HG02763 (cell line): Measurements from ENCODE around the gene WNK1.
"Not testable (repeated sequence)": the region's sequence is repeated elsewhere in the genome, so short reads cannot be mapped to it uniquely, and the experiment has no call there.

Experiments
- ATAC-seq: cut with Tn5 transposase; IDR thresholded peaks from one replicate; pipeline ENCODE4 v1.9.1; 2021; ENCODE audit warnings: mild to moderate bottlenecking, moderate library complexity; ENCODE audit not compliant: unreplicated experiment

WNK1 gene

DNA sequence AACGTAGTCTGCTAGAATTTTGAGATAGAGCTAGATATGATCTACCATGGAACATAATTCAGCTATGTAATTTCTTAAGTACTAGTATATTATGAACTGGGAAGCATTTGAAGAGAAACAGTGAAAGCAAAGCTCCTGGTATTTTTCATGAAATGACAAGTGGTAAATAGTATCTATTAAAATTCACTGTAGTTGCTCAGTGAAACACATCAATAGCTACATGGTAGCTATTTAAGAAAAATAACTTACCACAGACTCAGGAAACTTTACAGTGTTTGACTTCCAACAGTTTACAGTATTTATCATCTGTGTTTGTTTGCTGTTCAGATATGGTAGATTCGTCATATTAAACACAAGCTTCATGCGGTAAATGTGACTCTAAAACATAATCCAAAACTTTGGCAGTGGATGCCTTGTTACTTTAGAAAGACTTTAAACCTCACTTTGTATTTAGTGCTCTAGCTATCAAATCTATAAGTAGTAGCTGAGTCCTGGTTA lies 25.2 kb downstream of the WNK1 start:
- ATAC-seq: no peak

DNA sequence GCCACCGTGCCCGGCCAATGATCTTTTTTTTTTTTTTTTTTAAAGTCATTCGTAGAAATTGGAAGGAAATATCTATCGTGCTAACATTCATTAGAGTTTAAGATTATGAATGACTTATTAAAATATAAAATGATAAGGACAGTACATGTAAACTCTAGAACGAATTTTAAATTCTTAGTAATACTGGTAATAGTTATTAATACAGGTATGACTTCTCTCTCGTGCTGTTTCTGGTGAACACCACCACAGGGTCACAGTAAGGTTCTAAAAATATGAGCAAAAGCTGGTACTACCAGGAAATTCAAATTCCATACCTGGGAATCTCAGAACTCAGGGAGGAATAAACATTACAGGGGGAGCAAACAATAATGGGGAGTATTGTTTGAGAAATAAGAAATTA lies 26.2 kb downstream of the WNK1 start:
- no peak for ATAC-seq

DNA sequence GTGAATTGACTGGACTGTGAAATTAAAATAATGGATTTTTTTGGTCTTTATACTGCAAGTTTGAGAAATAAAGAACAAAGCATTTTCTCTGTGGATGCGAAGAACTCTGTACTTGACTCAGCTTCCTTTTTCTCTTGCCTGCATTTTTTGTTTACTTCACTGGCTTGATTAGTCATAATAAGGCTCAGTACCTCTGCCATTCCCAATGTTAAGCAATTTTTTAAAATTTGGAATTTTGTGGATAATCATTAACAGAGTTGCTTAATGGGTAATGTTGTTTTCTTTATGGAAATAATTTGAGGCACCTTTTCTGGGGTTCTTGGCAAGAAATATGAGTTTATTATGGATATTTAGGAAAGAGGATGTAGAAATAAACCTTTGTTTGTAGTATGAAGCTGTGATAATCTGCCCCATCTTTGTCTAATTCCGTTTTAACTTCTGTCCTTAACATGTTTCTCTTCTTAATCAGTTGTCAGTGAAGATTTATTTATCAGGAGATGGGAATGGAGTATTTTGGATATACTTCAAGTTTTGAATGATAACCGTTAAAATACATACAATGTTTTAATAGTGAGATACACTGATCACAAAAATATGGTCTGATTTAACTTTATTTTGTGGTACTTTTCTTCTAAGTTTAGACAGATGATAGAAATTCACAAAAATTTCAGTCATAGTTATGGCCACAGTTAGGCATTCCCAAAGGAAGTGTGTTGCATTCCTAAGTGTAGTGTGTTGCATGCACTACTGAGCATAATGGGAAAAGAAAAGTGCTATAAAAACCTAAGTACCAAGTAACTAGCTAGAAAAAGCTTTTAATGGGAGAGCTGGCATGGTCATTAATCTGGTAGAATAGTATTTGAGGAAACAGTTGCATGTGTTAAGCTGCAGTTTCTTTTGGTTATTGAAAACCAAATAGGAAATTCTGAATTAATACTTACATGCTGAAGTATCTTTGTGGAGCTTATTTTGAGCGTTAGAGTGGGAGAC lies 27.7 kb downstream of the WNK1 start:
- no peak for ATAC-seq

DNA sequence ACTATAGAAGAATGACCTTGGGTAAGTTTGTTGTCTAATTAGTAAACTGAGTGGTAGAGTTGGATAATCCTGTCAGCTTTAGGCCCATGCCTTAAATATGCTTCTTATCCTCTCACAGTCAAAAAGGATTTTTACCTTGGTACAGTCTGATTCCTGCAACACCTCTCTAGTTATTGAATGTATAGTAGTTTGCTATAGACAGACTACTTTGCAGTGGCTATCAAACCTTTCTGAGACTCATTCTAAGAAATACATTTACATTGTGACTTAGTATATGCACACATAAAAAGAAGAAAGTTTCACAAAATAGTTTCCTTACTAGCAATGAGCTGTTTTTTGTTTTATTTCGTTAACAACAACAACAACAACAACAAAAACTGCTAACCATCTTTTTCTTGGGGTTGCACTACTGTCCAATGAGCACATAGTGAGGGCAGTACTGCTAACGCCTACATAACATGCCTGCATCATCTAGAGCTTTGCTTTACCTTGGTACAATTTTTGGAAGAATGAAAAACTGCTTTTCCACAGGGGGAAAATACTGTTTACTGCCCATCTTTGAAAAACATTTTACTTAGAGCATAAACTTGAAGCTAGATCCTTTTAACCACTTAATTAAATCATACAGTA lies 28.5 kb downstream of the WNK1 start:
- ATAC-seq: no peak

DNA sequence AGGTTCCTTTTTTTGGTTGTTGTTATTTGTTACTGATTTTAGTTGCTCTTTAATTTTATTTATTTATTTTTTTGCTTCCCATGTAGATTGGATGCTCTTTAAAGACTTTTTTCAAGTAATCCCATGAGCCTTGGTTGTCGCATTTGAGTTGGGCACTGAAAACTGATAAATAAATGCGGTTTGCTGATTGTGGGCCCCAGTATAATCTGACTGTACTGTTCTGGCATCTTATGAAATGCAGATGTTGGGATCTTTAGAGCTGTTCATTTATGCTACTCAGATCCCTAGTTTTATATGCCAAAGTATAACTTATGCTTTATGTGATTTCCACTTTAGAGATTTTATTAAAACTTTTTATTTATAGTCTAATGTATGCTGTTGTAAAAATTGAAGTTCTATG lies 33.3 kb downstream of the WNK1 start:
- no peak for ATAC-seq

DNA sequence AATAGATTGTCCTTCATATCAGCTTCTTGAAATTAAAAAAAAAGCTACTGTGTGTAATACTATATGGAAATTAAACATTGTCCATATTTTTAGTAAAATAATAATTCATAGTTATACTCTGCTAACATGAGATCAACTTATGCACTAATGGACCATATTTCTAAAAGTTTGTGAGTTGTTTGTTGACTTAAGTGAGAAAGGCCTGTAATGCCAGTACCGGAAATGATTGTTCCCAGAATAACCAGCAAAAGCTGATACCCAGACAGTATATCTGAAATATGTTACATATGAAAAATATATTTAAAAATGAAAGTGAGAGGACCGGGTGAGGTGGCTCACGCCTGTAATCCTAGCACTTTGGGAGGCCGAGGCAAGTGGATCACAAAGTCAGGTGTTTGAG lies 35.9 kb downstream of the WNK1 start:
- no peak for ATAC-seq

DNA sequence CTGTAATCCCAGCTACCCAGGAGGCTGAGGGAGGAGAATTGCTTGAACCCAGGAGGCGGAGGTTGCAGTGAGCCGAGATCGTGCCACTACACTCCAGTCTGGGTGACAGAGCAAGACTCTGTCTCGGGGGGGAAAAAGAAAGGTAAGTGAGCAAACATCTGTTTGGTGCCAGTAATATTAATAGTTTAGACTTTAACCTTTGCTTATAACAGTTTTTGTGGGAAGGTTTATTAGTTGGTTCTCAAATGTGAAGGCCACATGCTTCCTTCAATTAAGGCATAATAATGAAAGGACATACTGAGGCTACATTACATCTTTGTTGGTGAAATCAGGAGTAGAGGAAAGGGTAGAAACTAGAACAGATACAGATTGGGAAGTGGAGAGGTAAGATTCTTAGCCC lies 36.4 kb downstream of the WNK1 start:
- ATAC-seq: not testable (repeated sequence)

DNA sequence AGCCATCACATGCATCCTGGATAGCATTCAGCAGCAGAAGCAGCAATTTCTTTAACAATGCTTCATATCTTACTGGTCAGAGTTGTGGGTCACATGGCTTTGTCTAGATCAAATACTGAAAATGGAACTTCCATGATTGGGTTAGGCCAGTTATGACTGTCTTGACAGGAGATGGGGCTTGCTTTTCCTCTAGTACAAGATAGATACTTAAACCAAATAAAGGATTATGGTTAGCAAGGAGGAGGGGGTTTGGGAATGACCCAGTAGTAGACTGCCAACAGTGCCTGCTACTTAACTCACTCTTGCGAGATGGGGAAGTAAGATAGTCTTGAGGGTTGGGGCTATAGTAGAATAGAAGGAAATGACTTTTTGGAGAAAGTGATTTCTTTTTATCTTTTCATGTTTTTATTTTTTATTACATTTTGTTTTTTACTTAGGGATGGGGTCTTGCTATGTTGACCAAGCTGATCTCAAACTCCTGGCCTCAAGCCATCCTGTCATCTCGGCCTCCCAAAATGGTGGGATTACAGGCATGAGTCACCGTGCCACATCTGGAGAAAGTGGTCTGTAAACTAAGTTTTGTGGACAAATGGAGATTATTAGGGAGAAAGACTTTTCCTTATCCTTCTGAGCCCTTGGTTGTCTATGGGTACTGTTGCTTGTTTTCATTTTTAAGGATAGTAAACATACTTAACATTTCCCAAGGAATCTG lies 37.6 kb downstream of the WNK1 start:
- no peak for ATAC-seq

DNA sequence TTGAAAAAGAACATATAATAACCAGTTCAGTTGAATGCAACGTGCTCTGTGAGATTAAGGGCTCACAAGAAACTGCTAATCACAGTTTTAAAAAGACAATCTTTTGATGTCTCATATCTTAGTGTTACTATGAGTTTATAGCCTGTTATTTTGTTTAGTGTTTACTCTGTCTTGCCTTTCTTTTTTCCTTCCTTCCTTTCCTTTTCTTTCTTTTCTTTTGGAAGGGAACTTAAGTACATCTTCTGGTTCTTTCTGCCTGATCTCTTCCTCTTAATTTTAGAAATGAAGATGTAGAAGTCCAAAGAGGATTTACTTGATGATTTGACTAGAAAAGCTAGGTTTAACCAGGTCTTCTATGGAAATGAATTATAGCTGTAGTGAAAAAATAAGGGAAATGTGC lies 38.2 kb downstream of the WNK1 start:
- no peak for ATAC-seq

DNA sequence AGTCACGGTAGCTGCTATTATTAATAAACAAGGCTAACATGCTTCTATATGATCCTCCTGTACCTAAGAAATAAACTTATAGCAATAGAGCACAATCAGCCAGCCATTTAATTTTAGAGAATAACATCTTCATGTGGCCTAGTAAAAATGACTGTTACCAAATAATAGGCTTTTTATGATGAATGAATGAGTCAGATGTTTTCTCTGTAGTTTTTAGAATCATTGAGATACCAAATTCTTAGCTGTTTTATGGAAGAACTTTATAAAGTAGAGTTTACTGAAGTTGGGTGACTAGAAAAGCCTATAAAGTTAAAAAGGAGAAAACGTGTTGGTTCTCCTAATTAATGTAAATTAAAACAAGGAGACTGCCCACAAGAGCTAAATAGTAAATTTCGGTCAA lies 40.7 kb downstream of the WNK1 start:
- no peak for ATAC-seq

DNA sequence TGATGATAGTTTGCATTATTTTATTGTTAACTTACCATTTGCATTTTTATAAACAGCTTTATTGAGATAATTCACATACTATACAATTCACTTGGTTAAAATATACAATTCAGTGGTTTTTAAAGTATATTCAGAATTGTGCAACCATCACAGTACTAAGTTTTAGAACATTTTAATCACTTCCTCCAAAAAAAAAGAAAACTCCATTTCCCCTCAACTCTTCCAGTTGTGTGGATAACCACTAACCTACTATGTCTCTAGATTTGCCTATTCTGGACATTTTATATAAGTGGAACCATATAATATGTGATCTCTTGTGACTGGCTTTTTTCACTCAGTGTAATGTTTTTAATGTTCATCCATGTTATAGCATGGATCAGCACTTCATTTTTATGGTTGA lies 41.3 kb downstream of the WNK1 start:
- no peak for ATAC-seq

DNA sequence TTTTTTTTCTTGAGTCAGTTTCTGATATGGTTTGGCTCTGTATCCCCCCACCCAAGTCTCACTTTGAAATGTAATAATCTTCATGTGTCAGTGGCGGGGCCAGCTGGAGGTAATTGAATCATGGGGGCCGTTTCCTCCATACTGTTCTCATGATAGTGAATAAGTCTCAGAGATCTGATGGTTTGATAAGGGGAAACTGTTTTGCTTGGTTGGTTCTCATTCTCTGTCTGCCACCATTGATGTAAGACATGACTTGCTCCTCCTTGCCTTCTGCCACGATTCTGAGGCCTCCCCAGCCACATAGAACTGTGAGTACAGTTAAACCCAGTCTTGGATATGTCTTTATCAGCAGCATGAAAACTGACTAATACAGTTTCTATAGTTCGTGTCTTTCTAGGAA lies 42.9 kb downstream of the WNK1 start:
- no peak for ATAC-seq

DNA sequence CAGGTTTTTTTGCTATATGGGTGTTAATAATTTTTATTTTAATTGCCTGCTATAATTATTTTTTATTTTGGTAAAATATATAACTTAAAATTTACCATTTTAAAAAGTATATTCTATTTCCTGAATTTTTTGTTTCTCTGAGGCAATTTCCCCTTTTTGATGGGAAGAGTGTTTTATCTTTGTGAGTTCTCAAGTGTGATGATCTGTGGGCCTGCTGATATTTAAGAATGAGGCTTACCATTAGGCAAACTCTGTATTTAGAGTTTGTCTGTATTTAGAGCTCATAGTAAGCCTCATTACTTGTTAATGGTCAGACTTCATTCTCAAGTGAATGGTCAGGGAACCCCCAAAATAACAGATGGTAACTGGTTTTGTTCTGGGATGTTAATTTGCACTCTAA lies 48.0 kb downstream of the WNK1 start:
- no peak for ATAC-seq

DNA sequence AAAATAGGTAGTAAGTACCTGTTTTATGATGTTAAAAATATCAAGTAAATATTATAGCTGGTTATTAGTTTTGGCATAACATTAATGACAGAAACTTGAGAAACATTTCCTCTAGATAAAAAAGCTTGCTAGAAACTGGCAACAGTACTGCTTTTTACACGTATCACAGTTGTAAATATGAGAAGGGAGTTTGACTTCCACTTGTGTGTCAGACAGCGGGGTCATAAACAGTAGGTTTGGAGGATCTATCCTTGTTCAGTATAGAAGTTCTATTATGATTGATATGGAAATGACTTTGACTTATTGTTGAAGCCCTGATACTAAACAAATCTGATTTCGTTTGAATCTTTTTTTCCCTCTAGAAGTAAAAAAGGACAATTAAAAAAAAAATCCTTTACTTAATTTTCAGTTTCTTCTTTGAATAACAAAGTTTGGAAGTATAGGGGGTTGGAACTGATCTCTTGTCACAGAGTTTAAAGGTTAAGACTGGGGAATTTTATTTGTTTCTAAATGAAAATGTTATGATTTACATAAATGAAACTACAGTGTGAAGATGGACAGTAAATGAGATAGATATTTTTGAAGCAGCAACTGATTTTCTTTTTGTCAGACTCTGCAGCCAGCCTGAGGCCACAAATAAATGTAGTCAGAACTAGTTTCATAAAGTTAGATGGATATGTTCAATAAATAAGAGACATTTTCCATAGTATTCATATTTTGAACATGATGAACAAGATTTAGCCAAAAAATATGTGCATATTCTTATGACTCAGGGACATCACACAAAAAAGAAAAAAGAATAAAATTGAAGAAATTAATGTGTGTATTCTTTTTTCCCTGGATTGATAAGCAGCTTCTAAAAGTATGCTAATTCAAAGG lies 50.1 kb downstream of the WNK1 start:
- ATAC-seq: no peak

DNA sequence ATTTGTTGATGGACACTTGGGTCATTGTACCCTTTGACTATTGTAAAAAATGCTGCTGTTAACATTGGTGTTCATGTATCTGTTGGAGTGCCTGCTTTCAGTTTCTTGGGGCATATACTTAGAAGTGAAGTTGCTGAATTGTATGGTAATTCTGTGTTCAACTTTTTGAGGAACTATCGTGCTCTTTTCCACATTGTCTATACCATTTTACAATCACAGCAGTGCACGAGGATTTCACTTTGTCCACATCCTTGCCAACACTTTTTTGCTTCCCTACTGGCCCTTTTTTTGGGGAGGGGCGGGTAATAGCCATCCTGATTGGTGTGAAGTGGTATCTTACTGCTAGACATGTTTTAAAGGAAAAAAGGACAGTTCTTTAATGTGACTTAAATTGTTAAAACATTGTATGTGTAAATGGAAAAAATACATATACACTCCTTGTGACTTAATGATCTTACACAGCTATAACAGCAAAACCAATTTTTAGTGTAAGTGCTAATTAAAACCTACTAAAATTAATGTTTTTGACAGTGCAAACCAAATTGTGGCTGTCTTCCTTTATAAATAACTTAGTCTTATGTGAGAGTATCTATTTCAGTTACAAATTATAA lies 52.7 kb downstream of the WNK1 start:
- no peak for ATAC-seq

DNA sequence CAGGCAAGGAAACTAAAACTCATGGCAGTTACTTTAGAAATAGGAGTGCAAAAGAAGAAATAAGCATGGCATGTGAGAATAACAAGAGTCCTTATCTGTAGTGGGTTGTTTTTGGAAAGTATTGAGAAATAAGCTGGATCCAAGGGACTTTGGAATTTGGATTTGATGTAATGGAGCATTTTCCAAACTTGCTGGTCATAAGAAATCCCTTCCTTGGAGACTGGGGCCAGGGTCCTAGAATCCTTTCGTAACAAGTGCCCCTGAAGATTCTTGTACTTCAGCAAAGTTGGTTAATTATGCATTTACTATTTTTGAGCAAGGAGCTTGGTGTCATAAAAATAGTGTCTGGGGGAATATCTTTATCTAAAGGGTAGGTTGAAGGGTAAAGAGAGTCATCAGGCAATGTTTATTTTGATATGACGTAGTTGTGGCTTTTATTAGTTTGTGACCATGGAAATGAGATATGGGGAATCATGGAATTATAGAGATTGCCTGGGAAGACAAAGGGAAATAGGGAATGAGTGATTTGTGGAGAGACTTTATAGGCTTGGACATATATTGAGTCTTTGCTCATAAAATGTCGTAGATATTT lies 53.9 kb downstream of the WNK1 start:
- ATAC-seq: no peak

DNA sequence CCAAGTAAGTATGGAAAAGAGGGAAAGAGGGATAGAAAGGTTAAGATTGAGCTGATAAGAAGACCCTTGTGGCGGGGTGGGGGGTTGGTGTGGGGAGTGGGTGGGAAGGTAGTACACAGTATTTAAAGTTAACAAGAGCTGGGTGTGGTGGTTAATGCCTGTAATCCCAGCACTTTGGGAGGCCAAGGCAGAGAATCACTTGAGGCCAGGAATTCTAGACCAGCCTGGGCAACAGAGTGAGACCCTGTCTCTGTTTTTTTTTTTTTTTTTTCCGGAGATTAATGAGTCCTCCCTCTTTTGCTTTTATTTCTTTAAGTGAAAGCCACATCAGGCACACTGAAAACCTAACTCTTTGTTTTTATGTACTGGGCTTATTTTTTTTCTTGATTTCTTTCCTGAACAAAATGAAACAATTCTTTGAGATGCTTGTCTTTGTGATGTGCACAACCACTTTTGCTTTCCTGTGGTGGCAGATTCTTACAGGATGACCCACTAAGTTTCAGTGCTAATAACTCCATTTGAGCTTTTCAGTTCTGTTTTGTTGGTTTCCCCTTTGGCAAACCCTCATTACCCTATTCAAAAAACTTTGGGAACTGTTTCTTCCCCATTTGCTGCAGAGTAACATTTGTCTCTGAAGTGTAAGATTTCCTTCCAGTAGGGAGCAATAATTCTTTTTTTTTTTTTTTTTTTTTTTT lies 54.8 kb downstream of the WNK1 start:
- ATAC-seq: no peak

DNA sequence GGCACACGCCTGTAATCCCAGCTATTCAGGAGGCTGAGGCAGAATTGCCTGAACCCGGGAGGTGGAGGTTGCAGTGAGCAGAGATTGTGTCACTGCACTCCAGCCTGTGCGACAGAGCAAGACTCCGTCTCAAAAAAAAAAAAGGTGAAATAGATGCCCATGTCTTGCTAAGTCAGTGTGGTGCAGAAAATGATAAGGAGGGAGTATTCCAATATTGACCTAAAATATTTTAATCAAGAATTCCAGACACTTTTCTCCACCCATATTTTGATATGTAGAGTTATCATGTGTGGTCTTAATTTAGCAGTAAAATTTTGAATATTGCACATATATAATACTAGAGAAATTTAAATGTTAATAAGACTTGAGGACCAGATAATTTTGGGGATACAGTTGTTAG lies 57.7 kb downstream of the WNK1 start:
- no peak for ATAC-seq
